GM06990 (cell line): ENCODE results near the gene LPP.

Source experiments
- DNase-seq: peaks from one replicate; pipeline ENCODE4 v3.0.0-alpha.2; 2011; ENCODE audit not compliant: insufficient read length; ENCODE audit errors: extremely low read depth
- H3K27me3 ChIP-seq: replicated peaks from 2 replicates; pipeline ENCODE4 v1.6.0; 2011; ENCODE audit warnings: low read length; ENCODE audit not compliant: control insufficient read depth, insufficient read depth
- H3K36me3 ChIP-seq: 2 replicates; pipeline ENCODE4 v1.5.1; 2011; ENCODE audit warnings: low read length; ENCODE audit not compliant: control insufficient read depth, insufficient read depth
- H3K4me3 ChIP-seq: replicated peaks from 2 replicates; pipeline ENCODE4 v1.5.1; 2011; ENCODE audit warnings: low read depth, mild to moderate bottlenecking, control low read depth, low read length
- TF ChIP-seq, protein P1 (sequence below): IDR thresholded peaks from 2 replicates; pipeline ENCODE4 v1.5.1; 2011; ENCODE audit warnings: low read length, control low read depth, mild to moderate bottlenecking, inconsistent platforms; ENCODE audit not compliant: insufficient read depth, poor library complexity, severe bottlenecking

LPP gene

DNA sequence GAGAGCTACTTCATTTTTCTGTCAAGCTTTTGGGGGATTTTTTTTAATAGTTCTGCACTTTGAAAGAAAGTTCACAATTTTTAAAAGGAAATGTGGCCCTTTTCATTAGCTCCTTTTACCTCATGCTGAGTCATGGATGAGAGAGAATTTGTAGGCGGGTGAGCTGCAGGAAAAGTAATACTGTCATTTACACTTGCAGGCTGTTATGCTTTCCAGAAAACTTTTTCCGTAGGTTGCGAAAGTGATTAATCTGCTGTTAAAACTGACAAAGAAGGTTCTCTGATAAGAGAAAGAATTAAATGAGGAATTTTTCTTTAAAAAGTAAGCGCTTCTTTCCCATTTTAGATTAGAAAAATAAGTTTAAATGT, 430.2 kb downstream of the LPP start:
- no peak for DNase-seq
- Histone ChIP-seq H3K36me3 (no peaks in the 10 kb centered on the region), H3K4me3 (no peak overlapping the region), H3K27me3 (no peaks in the 10 kb centered on the region; the same call in 1 of the 2 replicates)
- TF ChIP-seq, protein P1, sequence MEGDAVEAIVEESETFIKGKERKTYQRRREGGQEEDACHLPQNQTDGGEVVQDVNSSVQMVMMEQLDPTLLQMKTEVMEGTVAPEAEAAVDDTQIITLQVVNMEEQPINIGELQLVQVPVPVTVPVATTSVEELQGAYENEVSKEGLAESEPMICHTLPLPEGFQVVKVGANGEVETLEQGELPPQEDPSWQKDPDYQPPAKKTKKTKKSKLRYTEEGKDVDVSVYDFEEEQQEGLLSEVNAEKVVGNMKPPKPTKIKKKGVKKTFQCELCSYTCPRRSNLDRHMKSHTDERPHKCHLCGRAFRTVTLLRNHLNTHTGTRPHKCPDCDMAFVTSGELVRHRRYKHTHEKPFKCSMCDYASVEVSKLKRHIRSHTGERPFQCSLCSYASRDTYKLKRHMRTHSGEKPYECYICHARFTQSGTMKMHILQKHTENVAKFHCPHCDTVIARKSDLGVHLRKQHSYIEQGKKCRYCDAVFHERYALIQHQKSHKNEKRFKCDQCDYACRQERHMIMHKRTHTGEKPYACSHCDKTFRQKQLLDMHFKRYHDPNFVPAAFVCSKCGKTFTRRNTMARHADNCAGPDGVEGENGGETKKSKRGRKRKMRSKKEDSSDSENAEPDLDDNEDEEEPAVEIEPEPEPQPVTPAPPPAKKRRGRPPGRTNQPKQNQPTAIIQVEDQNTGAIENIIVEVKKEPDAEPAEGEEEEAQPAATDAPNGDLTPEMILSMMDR: no peak

DNA sequence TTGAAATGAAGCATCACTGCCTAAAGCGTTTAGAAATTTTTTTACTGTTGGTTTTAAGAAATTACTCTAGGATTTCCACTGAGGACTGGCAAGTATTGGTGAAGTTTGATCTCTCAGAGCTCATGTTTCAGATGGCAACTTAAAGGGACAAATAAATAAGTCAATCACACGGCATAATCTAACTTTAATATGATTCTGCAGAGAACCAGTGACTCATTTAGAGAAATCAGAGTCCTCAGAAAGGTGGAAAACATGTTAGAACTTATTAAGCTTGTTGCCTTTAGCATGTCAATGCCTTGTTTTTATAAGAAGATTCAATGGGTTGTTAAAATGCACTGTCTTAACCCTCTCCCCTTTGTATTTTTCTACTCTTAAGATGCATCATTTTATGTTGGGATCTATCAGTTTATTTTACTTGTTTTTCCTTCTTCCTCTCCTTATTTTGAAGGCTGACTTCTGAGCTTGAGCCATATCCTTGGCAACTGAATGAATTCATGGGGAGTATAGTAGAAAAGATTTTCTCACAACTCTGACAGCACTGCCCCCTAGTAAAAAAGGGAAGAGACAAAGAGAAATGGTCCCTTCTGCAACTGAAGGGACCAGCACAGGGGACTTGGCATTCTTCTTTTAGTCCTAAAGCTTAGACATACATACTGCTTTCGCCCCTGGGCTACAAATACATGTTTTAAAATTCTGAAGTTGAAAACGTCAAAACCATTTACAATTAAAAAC, 431.2 kb downstream of the LPP start:
- no peaks in the 10 kb centered on the region; the same call in 1 of the 2 replicates for H3K27me3 ChIP-seq
- H3K36me3 ChIP-seq: no peaks in the 10 kb centered on the region
- H3K4me3 ChIP-seq: no peak overlapping the region
- no peak for DNase-seq
- TF ChIP-seq, protein P1: no peak

DNA sequence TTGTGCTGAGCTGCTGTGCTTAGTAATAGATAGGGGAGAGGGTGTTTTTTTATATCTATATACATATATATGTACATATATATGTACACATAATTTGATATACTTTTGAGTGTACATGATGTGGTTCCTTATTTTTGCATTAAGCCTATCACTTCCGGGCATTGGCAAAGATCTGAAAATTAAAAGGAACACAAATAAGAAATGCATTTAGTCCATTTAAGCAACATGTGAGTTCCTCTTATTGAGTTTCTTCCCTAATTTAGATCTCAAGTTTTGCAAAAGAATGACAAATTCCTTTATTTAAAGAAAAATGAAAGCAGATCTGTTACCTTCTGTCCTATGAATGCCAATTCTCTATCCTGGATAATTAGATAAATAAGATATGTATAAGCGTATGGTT, 435.1 kb downstream of the LPP start:
- DNase-seq: no peak
- H3K4me3 ChIP-seq: no peak overlapping the region
- TF ChIP-seq, protein P1: no peak
- H3K27me3 ChIP-seq: no peaks in the 10 kb centered on the region
- H3K36me3 ChIP-seq: no peaks in the 10 kb centered on the region

DNA sequence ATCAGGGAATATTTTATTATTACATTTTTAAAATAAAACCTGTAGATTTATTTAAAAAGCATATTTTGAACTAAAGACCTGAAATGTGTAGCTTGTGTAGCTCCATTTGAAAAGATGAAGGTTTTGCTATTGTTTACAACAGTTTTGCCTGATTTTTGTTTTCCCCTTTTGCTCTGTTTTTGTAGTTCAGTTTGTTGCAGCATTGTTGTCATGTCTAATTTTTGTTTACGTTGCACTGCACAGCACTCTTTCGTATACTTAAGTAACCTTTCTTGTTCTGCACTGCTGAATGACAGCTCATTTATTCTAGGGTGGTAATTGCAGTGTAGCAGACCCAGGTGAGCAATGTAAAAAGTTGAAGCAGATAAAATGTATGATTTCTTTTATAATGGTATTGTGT, 435.8 kb downstream of the LPP start:
- DNase-seq: no peak
- no peak overlapping the region for H3K4me3 ChIP-seq
- no peaks in the 10 kb centered on the region for H3K36me3 ChIP-seq
- no peaks in the 10 kb centered on the region for H3K27me3 ChIP-seq
- TF ChIP-seq, protein P1: no peak

DNA sequence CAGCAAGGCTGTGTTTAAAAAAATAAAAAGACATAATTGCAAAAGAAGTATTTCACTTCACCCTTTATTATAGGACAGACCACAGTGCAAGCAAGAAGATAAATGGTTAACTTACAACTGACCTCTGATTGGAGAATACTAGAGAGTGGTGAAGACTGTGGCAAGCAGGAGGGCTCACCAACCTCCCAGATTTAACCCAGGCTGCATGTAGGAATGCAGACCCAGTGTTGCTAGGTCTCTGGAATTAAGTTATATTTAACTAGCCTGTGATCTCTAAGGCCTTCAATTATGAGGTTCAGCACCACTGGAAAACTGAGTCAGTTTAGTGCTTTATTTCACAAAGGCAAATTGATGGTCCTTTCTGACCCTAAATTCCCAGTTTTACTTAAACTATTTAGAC, 436.6 kb downstream of the LPP start:
- H3K4me3 ChIP-seq: no peak overlapping the region
- TF ChIP-seq, protein P1: no peak
- H3K36me3 ChIP-seq: no peaks in the 10 kb centered on the region
- H3K27me3 ChIP-seq: no peaks in the 10 kb centered on the region
- no peak for DNase-seq

DNA sequence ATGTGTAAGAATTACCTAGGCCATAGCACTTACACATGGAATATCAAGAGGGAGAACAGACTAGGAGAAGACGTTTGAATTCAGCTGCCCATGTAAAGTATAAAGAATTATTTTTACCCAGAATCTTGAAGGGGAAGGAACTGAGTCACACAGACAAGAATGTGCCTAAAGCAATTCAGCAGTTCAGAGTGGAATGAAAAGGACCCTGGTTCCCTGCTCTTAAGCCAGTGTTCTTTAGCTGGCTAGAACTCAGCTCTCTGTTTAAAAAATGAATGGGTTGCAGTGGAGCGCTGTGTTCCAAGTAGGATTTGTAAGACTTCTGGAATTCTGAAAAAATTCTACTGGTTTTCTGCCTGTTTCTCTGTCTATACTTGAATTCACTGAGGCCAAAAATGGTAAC, 440.2 kb downstream of the LPP start:
- Histone ChIP-seq H3K27me3 (no peaks in the 10 kb centered on the region), H3K4me3 (no peak overlapping the region), H3K36me3 (no peaks in the 10 kb centered on the region)
- no peak for DNase-seq
- TF ChIP-seq, protein P1: no peak
